Measurements from ENCODE around the gene DHX29. TPM values are rescaled to one million over a fixed set of nuclear protein-coding genes. Genes with fewer than 3 reads are reported as not detected.

Gene DHX29
- polyA plus RNA-seq, 1 donor (not counting 4 experiments of a cell fraction or from before 2014, with no cell fraction given): 18.8 TPM

GRCh38 chr5:55338092-55338613, 30.7 kb upstream of the DHX29 start:
- Histone ChIP-seq H3K79me2 (ENCODE audit: control insufficient read depth, insufficient read depth, low read length) (peaks cover 30% of the 10 kb centered on the region), H2AFZ (ENCODE audit: control insufficient read depth, low read length) (no peak overlapping the region), H3K27me3 (ENCODE audit: control insufficient read depth, extremely low read depth, insufficient read depth, low read length) (no peaks in the 10 kb centered on the region), H3K4me1 (ENCODE audit: control insufficient read depth, extremely low read depth, insufficient read depth, low read length) (no peaks in the 10 kb centered on the region), H3K9ac (ENCODE audit: control insufficient read depth, extremely low read depth, insufficient read depth, low read length) (no peak overlapping the region), H3K36me3 (ENCODE audit: control insufficient read depth in 2 of 2, extremely low read depth in 1 of 2, insufficient read depth in 2 of 2, low read length in 2 of 2) (peaks cover 0 to 8% of the 10 kb centered on the region in 2 experiments), H3K4me2 (ENCODE audit: control insufficient read depth, extremely low read depth, insufficient read depth, low read depth, low read length) (no peak overlapping the region), H3K9me3 (ENCODE audit: control insufficient read depth, low read depth, low read length) (no peaks in the 10 kb centered on the region), H3K4me3 (ENCODE audit: control insufficient read depth in 2 of 3, extremely low read depth in 1 of 3, insufficient read depth in 2 of 3, low read depth in 1 of 3, low read length in 3 of 3) (no peak overlapping the region), H3K9me1 (ENCODE audit: control insufficient read depth, extremely low read depth, insufficient read depth, low read length) (no peaks in the 10 kb centered on the region), H3K27ac (ENCODE audit: control insufficient read depth, insufficient read depth, low read length) (no peak overlapping the region), H4K20me1 (ENCODE audit: control insufficient read depth, extremely low read depth, insufficient read depth, low read length) (no peaks in the 10 kb centered on the region)
- DNase-seq (ENCODE audit: low read depth, low spot score) (no peak), FAIRE-seq (no peak)
- no peak for TF ChIP-seq CTCF (optimal IDR thresholded peaks at IDR 0.05 in 1 of 3, IDR thresholded peaks at IDR 0.05 in 1 of 3, conservative IDR thresholded peaks at IDR 0.05 in 1 of 3; ENCODE audit: extremely low read depth in 1 of 3, insufficient read depth in 2 of 3, low read length in 3 of 3)
- TF ChIP-seq EZH2 (IDR thresholded peaks at IDR 0.05; ENCODE audit: low read length): no peak
- dilution Hi-C loops (cut with MboI; ENCODE audit: extremely low pct_ligation_motif_present, low sequenced_read_pairs): no loop called here

GRCh38 chr5:55333811-55334210, 26.3 kb upstream of the DHX29 start:
- no peak for FAIRE-seq
- Histone ChIP-seq H3K9ac (ENCODE audit: control insufficient read depth, extremely low read depth, insufficient read depth, low read length) (no peak overlapping the region), H3K4me2 (ENCODE audit: control insufficient read depth, extremely low read depth, insufficient read depth, low read depth, low read length) (no peak overlapping the region), H3K79me2 (ENCODE audit: control insufficient read depth, insufficient read depth, low read length) (peaks cover 39% of the 10 kb centered on the region), H2AFZ (ENCODE audit: control insufficient read depth, low read length) (no peak overlapping the region), H3K36me3 (ENCODE audit: control insufficient read depth in 2 of 2, extremely low read depth in 1 of 2, insufficient read depth in 2 of 2, low read length in 2 of 2) (peaks cover 7 to 18% of the 10 kb centered on the region in 2 experiments), H3K27ac (ENCODE audit: control insufficient read depth, insufficient read depth, low read length) (no peak overlapping the region), H3K9me3 (ENCODE audit: control insufficient read depth, low read depth, low read length) (no peaks in the 10 kb centered on the region), H3K9me1 (ENCODE audit: control insufficient read depth, extremely low read depth, insufficient read depth, low read length) (no peaks in the 10 kb centered on the region), H4K20me1 (ENCODE audit: control insufficient read depth, extremely low read depth, insufficient read depth, low read length) (no peaks in the 10 kb centered on the region), H3K4me1 (ENCODE audit: control insufficient read depth, extremely low read depth, insufficient read depth, low read length) (no peaks in the 10 kb centered on the region), H3K4me3 (ENCODE audit: control insufficient read depth in 2 of 3, extremely low read depth in 1 of 3, insufficient read depth in 2 of 3, low read depth in 1 of 3, low read length in 3 of 3) (no peak overlapping the region), H3K27me3 (ENCODE audit: control insufficient read depth, extremely low read depth, insufficient read depth, low read length) (no peaks in the 10 kb centered on the region)
- TF ChIP-seq CTCF (optimal IDR thresholded peaks at IDR 0.05 in 1 of 3, IDR thresholded peaks at IDR 0.05 in 1 of 3, conservative IDR thresholded peaks at IDR 0.05 in 1 of 3; ENCODE audit: extremely low read depth in 1 of 3, insufficient read depth in 2 of 3, low read length in 3 of 3) (no peak), EZH2 (IDR thresholded peaks at IDR 0.05; ENCODE audit: low read length) (no peak)
- dilution Hi-C loops (cut with MboI; ENCODE audit: extremely low pct_ligation_motif_present, low sequenced_read_pairs): no loop called here
- no peak for DNase-seq (ENCODE audit: low read depth, low spot score)
